ENCODE results near the gene IGLON5. TPM values are rescaled to one million over a fixed set of nuclear protein-coding genes. Genes with fewer than 3 reads are reported as not detected.

IGLON5 gene
- total RNA-seq, 1 donor from 2014 or later = 18.0 TPM

- Mint-ChIP-seq H3K36me3 (no peaks in the 10 kb centered on the region), H3K27me3 (peaks cover 3% of the 10 kb centered on the region), H3K4me1 (ENCODE audit: unreplicated experiment) (peaks cover 26% of the 10 kb centered on the region), H3K4me3 (peak within 1 kb of the TSS; percentile 98), H3K9me3 (no peaks in the 10 kb centered on the region), H3K27ac (peak within 1 kb of the TSS; percentile 100)
- DNase-seq (ENCODE audit: extremely low spot score, unreplicated experiment) = no peak
- TF ChIP-seq CTCF (conservative IDR thresholded peaks at IDR 0.05) = no peak
These were observed 54.5 kb downstream of the IGLON5 start, which contains the start of gene ETFB for GRCh38 chr19:51365965-51366388. TSS of gene ETFB (minus strand) at chr19:51366388. CDS start at chr19:51366326, 62 bp downstream.

- Mint-ChIP-seq H3K27me3 (peaks cover 3% of the 10 kb centered on the region), H3K36me3 (no peaks in the 10 kb centered on the region), H3K4me3 (peak overlapping the region; percentile 98), H3K4me1 (ENCODE audit: unreplicated experiment) (peaks cover 26% of the 10 kb centered on the region), H3K27ac (peak overlapping the region; percentile 100), H3K9me3 (no peaks in the 10 kb centered on the region)
- no peak for TF ChIP-seq CTCF (conservative IDR thresholded peaks at IDR 0.05)
- peak; percentile 95 for DNase-seq (ENCODE audit: extremely low spot score, unreplicated experiment)
These were observed 55.2 kb downstream of the IGLON5 start for GRCh38 chr19:51366389-51367254.

GRCh38 chr19:51367255-51367564 lies 55.8 kb downstream of the IGLON5 start:
- Mint-ChIP-seq H3K9me3 (no peaks in the 10 kb centered on the region), H3K4me3 (peak overlapping the region; percentile 98), H3K36me3 (no peaks in the 10 kb centered on the region), H3K27me3 (peaks cover 3% of the 10 kb centered on the region), H3K4me1 (ENCODE audit: unreplicated experiment) (peaks cover 26% of the 10 kb centered on the region), H3K27ac (peak overlapping the region; percentile 100)
- no peak for TF ChIP-seq CTCF (conservative IDR thresholded peaks at IDR 0.05)
- DNase-seq (ENCODE audit: extremely low spot score, unreplicated experiment) = no peak

- peak; percentile 99 for DNase-seq (ENCODE audit: extremely low spot score, unreplicated experiment)
- Mint-ChIP-seq H3K27me3 (peaks cover 3% of the 10 kb centered on the region), H3K36me3 (no peaks in the 10 kb centered on the region), H3K27ac (peak overlapping the region; percentile 100), H3K4me1 (ENCODE audit: unreplicated experiment) (peaks cover 22% of the 10 kb centered on the region), H3K4me3 (peak overlapping the region; percentile 98), H3K9me3 (no peaks in the 10 kb centered on the region)
- no peak for TF ChIP-seq CTCF (conservative IDR thresholded peaks at IDR 0.05)
These were observed 56.3 kb downstream of the IGLON5 start for GRCh38 chr19:51367565-51368365.

- H3K27ac Mint-ChIP-seq = peak within 1 kb of the TSS; percentile 100
- H3K36me3 Mint-ChIP-seq = no peaks in the 10 kb centered on the region
- H3K4me3 Mint-ChIP-seq = peak within 1 kb of the TSS; percentile 98
- no peak for TF ChIP-seq CTCF (conservative IDR thresholded peaks at IDR 0.05)
- peaks cover 3% of the 10 kb centered on the region for H3K27me3 Mint-ChIP-seq
- peaks cover 17% of the 10 kb centered on the region for H3K4me1 Mint-ChIP-seq (ENCODE audit: unreplicated experiment)
- no peak for DNase-seq (ENCODE audit: extremely low spot score, unreplicated experiment)
- no peaks in the 10 kb centered on the region for H3K9me3 Mint-ChIP-seq
These were observed 57.2 kb downstream of the IGLON5 start, which contains the start of gene CLDND2 for GRCh38 chr19:51368366-51369282. TSS of gene CLDND2 (minus strand) at chr19:51369003. CDS start at chr19:51368577, 426 bp downstream.
